Inferior parietal cortex (tissue), 1 donor: ENCODE measurements around the gene LRRC7.

ENCODE experiments used
- DNase-seq: peaks from one replicate; pipeline ENCODE4 v3.0.0-alpha.2; 2016; ENCODE audit errors: extremely low spot score

LRRC7 gene

GRCh38 chr1:70091811-70092210 is 524.1 kb downstream of the LRRC7 start:
- no peak for DNase-seq

GRCh38 chr1:70092526-70092925 is 524.8 kb downstream of the LRRC7 start:
- no peak for DNase-seq

GRCh38 chr1:70093250-70093975 is 525.7 kb downstream of the LRRC7 start:
- no peak for DNase-seq

- DNase-seq = no peak
These were observed 533.5 kb downstream of the LRRC7 start for GRCh38 chr1:70101231-70101630.

- no peak for DNase-seq
These were observed 534.1 kb downstream of the LRRC7 start for GRCh38 chr1:70101774-70102173.

GRCh38 chr1:70103770-70104169 is 536.0 kb downstream of the LRRC7 start:
- no peak for DNase-seq

- DNase-seq = no peak
These were observed 541.5 kb downstream of the LRRC7 start for GRCh38 chr1:70109241-70109640.

GRCh38 chr1:70112838-70113237 is 545.1 kb downstream of the LRRC7 start:
- DNase-seq = no peak

- DNase-seq = no peak
These were observed 547.6 kb downstream of the LRRC7 start for GRCh38 chr1:70115315-70115714.

GRCh38 chr1:70117046-70117445 is 549.3 kb downstream of the LRRC7 start:
- no peak for DNase-seq

GRCh38 chr1:70134148-70134547 is 566.4 kb downstream of the LRRC7 start:
- DNase-seq = no peak

- DNase-seq = peak; percentile 75
These were observed 572.6 kb downstream of the LRRC7 start for GRCh38 chr1:70140343-70140742.

- no peak for DNase-seq
These were observed 573.2 kb downstream of the LRRC7 start for GRCh38 chr1:70140894-70141293.

GRCh38 chr1:70142075-70142474 is 574.4 kb downstream of the LRRC7 start:
- DNase-seq = peak; percentile 62

GRCh38 chr1:70143048-70143659 is 575.4 kb downstream of the LRRC7 start:
- DNase-seq = no peak

- no peak for DNase-seq
These were observed 578.8 kb downstream of the LRRC7 start for GRCh38 chr1:70146488-70146887.

- DNase-seq = no peak
These were observed 582.7 kb downstream of the LRRC7 start for GRCh38 chr1:70150444-70150843.

GRCh38 chr1:70153739-70154138 is 586.0 kb downstream of the LRRC7 start:
- no peak for DNase-seq

- DNase-seq = no peak
These were observed 588.9 kb downstream of the LRRC7 start for GRCh38 chr1:70156529-70157120.

GRCh38 chr1:70164350-70164749 is 596.6 kb downstream of the LRRC7 start:
- DNase-seq = no peak

GRCh38 chr1:70168283-70168682 is 600.6 kb downstream of the LRRC7 start:
- no peak for DNase-seq

- no peak for DNase-seq
These were observed 601.5 kb downstream of the LRRC7 start for GRCh38 chr1:70169018-70169839.
